ENCODE data around the gene FIGN.

DNA sequence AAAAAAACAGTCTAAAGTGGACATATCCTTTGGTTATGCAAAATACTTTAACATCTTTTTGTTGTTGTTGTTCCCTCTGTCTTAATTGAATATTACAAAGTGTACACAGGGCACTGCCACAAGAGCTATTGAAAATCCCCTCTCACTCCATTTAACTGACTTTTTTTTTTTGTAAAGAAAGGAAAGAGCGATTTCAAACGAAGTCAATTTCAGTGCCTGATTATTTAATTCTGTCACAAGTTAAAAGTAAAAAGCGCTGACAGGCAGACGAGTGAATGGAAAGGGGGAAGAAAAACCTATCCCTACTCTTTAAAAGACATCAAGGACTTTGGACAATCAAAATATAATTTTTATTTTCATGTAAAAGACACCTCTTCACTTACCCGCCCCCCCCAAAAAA, 1.9 kb downstream of the FIGN start:
- TF ChIP-seq ZNF274 (IDR thresholded peaks at IDR 0.05; ENCODE audit: low read depth, low read length) (no peak), YY1 (IDR thresholded peaks at IDR 0.05; ENCODE audit: insufficient read depth, insufficient read length) (no peak)

Measured in NT2/D1 (cell line).